ENCODE data around the gene ACER2.

GRCh38 chr9:19408316-19408692 is 505 bp upstream of the ACER2 start:
- TF ChIP-seq FOXA1 (IDR thresholded peaks at IDR 0.05) (no peak), TARDBP (IDR thresholded peaks at IDR 0.05) (no peak), FOXK2 (IDR thresholded peaks at IDR 0.05) (no peak), PKNOX1 (IDR thresholded peaks at IDR 0.05) (no peak), SP1 (IDR thresholded peaks at IDR 0.05) (no peak), ELF4 (IDR thresholded peaks at IDR 0.05) (no peak), FOXM1 (IDR thresholded peaks at IDR 0.05; ENCODE audit: borderline replicate concordance) (no peak)

Measured in HEK293T (cell line).